SU-DHL-6 (cell line): ENCODE data around the gene CDKAL1.

Experiments
- EZH2phosphoT487 ChIP-seq: fragments of 200-600 bp; sonication (generic), shearing (Covaris generic); conservative IDR thresholded peaks from 2 replicates; pipeline ENCODE4 v1.6.1; 2018; ENCODE audit warnings: mild to moderate bottlenecking, antibody characterized with exemption, low read length, moderate library complexity, mixed read lengths
- TF ChIP-seq, protein P1 (sequence below): fragments of 200-600 bp; sonication (generic); IDR thresholded peaks from one replicate; pipeline ENCODE4 v1.5.1; 2017; ENCODE audit warnings: antibody characterized with exemption, mild to moderate bottlenecking, low read length, moderate library complexity; ENCODE audit not compliant: insufficient read depth, poor library complexity, severe bottlenecking

DNA sequence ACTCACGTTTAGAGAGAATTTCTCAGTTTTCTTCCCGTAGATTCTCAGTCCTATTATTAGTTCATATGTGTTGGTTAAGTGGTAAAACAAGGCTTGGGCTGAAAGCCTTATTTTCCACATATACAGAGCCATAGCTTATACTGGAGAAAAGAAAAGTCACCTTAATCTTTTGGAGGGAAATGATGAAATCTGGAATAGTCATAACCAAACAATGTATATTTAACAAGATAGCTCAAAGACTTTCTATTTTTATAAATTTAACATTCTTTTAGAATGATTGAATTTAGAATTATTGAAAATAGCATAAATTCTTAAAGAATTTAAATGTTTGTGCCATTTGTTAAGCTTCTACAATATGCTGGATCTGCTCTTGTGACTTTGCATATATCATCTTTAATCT, 85.8 kb downstream of the CDKAL1 start:
- TF ChIP-seq, protein P1, sequence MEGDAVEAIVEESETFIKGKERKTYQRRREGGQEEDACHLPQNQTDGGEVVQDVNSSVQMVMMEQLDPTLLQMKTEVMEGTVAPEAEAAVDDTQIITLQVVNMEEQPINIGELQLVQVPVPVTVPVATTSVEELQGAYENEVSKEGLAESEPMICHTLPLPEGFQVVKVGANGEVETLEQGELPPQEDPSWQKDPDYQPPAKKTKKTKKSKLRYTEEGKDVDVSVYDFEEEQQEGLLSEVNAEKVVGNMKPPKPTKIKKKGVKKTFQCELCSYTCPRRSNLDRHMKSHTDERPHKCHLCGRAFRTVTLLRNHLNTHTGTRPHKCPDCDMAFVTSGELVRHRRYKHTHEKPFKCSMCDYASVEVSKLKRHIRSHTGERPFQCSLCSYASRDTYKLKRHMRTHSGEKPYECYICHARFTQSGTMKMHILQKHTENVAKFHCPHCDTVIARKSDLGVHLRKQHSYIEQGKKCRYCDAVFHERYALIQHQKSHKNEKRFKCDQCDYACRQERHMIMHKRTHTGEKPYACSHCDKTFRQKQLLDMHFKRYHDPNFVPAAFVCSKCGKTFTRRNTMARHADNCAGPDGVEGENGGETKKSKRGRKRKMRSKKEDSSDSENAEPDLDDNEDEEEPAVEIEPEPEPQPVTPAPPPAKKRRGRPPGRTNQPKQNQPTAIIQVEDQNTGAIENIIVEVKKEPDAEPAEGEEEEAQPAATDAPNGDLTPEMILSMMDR = no peak
- no peak for TF ChIP-seq EZH2phosphoT487
